Hematopoietic multipotent progenitor cell treated with erythropoietin and hydrocortisone succinate and interleukin-3 and kit ligand, for 15 days (in vitro differentiated cells): ENCODE measurements around the gene PEPD.
"Not testable (repeated sequence)": the region's sequence is repeated elsewhere in the genome, so short reads cannot be mapped to it uniquely, and the experiment has no call there.

Experiments used
- DNase-seq: peaks from one replicate; pipeline ENCODE4 v3.0.0-alpha.2; 2015; ENCODE audit warnings: low spot score

PEPD gene

DNA sequence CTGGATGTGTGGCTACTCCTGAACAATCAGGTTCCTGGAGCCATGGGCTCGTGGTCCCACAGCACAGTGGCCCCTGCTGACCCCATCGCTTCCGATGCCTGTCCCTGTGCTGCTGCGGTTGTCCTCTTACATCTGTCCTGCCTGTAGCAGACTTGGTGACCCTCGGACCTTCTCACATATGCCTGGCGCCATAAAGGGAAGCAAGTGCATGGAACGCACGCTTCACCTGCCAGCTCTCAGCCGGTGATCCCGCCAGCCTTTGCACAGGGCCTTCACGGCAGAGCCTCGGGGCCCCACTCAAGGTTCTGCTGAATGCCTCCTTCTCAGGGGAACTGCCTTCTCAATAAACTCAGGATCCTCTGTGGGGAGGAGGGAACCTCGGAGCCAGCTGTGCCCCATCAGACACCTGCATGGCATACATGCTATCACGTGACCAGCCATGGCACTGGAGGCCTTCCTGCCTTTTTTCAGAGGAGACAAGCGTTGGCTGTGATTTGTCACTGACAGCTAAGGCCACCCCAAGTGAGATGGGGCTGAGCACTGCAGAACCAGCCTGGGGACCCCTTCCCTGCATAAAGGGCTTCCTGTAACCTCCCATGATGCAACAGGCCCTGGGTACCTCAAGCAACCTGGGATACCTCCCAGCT lies 24.3 kb downstream of the PEPD start:
- no peak for DNase-seq

- DNase-seq: no peak
Measured at GRCh38 chr19:33496038-33496895, 25.3 kb downstream of the PEPD start.

DNA sequence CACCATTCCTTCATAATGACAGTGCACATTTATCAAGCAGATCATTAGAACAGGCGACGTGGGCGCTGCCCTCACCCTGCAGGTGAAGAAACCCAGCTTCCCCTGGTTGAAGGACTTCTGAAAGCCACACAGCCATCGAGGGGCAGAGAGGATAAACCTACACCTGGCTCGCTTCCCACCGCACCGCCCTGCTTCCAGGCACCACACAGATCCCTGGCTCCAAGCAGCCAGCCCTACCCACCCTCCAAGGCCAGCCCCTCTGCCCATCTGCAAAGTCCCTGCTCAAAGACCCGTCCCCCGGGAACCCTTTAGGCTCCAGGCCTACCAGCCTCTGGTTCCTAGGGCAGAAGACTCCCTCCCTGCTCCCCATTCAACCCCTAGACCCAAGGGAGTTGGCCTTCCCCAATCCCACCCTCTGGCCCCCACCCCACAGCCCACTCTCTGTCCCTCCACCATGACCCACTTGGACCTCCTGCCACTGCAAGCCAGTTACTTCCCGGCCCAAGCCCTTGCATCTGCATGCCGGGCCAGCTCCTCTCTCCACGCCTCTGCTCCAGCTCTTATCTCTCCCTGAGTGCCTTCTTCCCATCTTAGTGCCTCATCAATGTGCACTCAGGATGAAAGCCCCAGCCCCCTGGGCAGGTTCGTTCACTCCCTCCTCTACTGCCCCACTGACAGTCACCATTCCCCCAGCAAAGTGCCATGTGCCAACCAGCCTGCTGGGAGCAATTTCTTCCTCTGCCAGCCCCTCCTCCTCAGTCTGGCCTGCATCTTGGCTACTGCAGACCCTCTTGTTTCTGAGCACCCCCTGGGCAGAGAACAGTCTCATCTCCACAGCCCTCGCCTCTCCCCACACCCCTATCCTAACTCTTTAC lies 28.0 kb downstream of the PEPD start:
- DNase-seq: no peak

DNA sequence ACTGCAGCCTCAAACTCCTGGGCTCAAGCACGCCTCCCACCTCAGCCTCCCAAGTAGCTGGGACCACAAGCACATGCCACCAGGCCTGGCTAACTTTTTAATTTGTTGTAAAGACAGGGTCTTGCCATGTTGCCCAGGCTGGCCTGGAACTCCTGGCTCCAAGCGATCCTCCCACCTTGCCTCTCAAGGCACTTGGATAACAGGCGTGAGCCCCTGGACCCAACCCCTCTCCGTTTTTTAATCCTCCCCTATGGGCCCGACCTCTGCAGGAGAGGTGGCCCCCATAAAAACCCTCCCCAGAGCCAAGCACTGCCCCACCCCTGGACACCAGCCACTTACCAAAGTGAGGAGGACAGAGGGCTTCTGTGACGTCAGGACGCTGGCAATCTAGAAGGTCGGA lies 28.6 kb downstream of the PEPD start:
- no peak for DNase-seq

DNA sequence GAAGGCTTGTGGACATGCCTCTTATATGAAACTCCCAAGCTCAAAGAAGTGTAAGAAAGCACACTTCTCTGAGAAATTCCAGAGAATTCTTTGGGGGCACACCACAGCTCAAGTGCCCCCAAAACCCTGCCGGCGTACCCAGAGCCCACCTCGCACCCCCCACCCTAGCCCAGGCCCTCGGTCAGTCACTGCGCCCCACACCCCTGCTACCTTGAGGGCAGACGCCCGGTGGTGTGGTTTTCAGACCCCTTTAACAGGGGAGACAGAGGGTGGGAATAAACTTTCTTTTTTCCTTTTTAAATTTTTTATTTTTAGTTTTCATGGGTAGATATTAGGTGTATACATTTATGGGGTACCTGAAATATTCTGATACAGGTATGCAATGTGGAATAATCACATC lies 29.5 kb downstream of the PEPD start:
- DNase-seq: no peak

GRCh38 chr19:33490596-33490995 lies 31.0 kb downstream of the PEPD start:
- not testable (repeated sequence) for DNase-seq

DNA sequence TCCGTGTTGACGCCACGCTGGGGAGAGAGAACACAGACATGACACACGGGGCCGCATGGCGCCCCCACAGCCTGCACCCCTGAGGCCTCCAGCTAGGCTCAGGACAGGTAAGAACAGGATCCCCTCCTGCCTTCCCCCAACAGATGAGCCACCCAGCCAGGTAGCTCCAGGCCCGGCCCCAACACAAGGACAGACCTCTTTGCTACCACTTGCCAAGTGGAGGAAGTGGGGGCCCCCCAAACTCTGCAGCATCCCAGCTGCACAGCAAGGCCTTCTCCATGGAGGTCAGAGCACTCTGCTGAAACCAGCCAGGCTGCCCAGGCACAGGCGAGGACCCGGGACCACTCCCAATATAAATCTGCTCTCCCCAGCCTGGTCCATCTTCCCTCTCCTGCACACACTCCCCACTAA lies 31.5 kb downstream of the PEPD start:
- DNase-seq: no peak

DNA sequence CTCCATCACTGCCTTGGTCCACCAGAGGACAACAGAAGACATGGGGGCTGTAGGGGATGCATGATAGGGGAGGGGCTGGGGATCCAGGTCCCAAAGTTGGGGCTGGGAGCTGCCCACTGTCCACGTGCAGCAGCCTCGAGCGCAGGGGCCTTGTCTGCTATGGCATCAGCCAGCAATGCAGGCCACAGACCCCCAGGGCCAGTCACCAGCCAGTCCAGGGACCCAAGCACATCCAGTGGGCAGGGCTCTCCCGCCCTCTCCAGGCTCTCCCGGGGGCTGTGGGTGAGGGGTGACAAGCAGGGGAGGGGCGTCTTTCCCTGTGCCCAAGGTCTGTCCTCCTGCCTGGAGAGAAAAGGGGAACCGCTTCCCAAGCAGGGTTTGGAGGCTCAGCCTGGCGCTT lies 32.8 kb downstream of the PEPD start:
- DNase-seq: no peak

GRCh38 chr19:33487901-33488800 lies 33.4 kb downstream of the PEPD start:
- DNase-seq: no peak

GRCh38 chr19:33486936-33487811 lies 34.4 kb downstream of the PEPD start:
- no peak for DNase-seq

DNA sequence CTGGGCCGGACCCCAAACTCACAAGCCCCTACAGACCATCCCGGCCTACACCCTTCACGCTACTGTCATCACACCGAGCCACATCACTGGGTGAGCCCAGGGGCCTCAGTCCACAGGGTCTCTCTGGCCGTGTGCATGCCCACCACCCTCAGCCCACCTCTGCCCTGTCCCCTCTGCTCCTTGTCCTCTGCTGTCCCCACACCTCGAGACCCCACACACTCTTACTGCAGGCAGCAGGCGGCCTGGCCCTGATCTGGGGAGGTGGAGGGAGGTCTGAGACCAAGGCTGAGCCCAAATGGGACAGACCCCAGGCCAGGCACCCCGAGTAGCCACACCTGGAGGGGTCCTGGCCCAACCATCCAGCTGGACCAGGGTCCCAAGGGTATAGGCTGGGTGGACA lies 35.2 kb downstream of the PEPD start:
- no peak for DNase-seq

DNA sequence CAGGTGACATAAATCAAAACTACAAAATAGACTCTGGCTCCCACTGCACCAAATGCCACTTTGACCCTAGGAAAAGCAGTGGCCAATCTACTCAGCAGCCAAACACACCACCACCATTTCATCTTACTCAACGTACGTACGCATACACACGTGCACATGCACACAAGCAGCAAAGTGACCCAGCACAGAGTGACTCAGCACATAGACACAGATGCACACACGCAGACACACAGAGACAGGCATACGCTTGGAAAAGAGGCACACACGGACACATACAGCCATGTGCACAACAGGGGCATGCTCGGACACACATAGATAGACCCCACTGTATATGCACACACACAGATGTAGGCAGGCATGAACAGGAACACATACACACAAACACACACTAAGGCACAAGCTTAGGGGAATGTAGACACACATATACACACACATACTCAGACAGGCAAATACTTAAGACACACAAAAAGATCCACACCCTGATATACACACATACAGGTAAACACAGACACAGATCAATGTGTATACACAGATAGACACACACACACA lies 37.3 kb downstream of the PEPD start:
- no peak for DNase-seq

- DNase-seq: no peak
Measured at GRCh38 chr19:33482476-33482875, 39.1 kb downstream of the PEPD start.

GRCh38 chr19:33481863-33482262 lies 39.7 kb downstream of the PEPD start:
- DNase-seq: no peak

GRCh38 chr19:33479570-33479969 lies 42.0 kb downstream of the PEPD start:
- not testable (repeated sequence) for DNase-seq

- no peak for DNase-seq
Measured at GRCh38 chr19:33477781-33478180, 43.8 kb downstream of the PEPD start.

DNA sequence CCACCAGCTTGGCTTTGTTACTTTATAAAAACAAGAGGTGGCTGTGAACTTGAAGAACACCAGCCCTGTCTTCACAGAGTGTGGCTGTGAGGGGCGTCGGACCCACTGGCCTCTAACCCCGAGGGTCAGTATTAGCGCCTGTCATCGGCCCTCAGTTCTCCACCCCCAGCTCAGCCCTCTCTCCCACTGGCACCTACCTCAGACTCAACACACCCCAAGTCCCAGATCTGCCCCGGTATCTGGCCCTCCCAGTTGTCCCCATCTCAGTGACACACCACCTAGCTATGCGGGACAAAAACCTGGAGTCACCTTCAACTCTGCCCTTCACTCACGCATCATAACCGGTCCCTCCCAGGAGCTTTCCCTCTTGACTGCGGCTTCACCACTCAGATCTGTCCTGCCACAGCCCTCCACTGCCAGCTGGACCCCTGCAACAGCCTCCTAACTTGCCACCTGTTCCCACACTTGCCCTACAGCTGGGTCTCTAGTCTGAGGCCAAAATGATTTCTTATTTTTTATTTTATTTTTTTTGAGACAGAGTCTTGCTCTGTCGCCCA lies 45.4 kb downstream of the PEPD start:
- no peak for DNase-seq

GRCh38 chr19:33473653-33474305 lies 47.8 kb downstream of the PEPD start:
- DNase-seq: no peak
